Effector memory CD4-positive, alpha-beta T cell (primary cell): ENCODE data around the gene COA6.
A peak's percentile ranks its signal among the peaks of the same experiment; 100 is the strongest.

ENCODE experiments used
- DNase-seq, 3 donors: peaks; one replicate each; pipeline ENCODE4 v3.0.0-alpha.2; 2020
- H3K27ac ChIP-seq: 2 replicates; pipeline ENCODE4 v1.7.0; 2013; ENCODE audit warnings: mild to moderate bottlenecking, low read length, moderate library complexity; ENCODE audit not compliant: insufficient read depth, poor library complexity, severe bottlenecking
- H3K27me3 ChIP-seq: replicated peaks from 2 replicates; pipeline ENCODE4 v1.7.0; 2013; ENCODE audit warnings: mild to moderate bottlenecking, low read length; ENCODE audit not compliant: insufficient read depth, control insufficient read depth, poor library complexity, severe bottlenecking
- H3K36me3 ChIP-seq: 2 replicates; pipeline ENCODE4 v1.7.0; 2013; ENCODE audit warnings: mild to moderate bottlenecking, low read length, moderate library complexity; ENCODE audit not compliant: control insufficient read depth, insufficient read depth
- H3K4me1 ChIP-seq: 2 replicates; pipeline ENCODE4 v1.7.0; 2013; ENCODE audit warnings: low read length, mild to moderate bottlenecking; ENCODE audit not compliant: control insufficient read depth, insufficient read depth, poor library complexity, severe bottlenecking
- H3K4me3 ChIP-seq: 2 replicates; pipeline ENCODE4 v1.7.0; 2013; ENCODE audit warnings: low read length, low read depth, mild to moderate bottlenecking; ENCODE audit not compliant: insufficient read depth, poor library complexity, severe bottlenecking
- H3K9me3 ChIP-seq: 2 replicates; pipeline ENCODE4 v1.7.0; 2013; ENCODE audit warnings: mild to moderate bottlenecking, low read length, moderate library complexity; ENCODE audit not compliant: control insufficient read depth
- total RNA-seq, 3 donors: gene quantifications; one replicate each; lab custom pipeline; 2026; lab: John Stamatoyannopoulos, UW

COA6 gene
- total RNA-seq = 4.4 to 8.3 (median 5.2) reads per million in 3 donors

- Histone ChIP-seq H3K4me1 (peaks cover 15% of the 10 kb centered on the region), H3K36me3 (peaks cover 19% of the 10 kb centered on the region), H3K4me3 (peak within 1 kb of the TSS; percentile 89), H3K27me3 (no peaks in the 10 kb centered on the region), H3K27ac (peak within 1 kb of the TSS; percentile 93), H3K9me3 (no peaks in the 10 kb centered on the region)
- DNase-seq = peak; percentile 74 to 83 (median 81)
Measured at GRCh38 chr1:234373064-234373958, at the start of gene COA6. Gene COA6, plus strand, starts transcription at chr1:234373456. Its CDS starts 11 bp downstream, at chr1:234373467.

DNA sequence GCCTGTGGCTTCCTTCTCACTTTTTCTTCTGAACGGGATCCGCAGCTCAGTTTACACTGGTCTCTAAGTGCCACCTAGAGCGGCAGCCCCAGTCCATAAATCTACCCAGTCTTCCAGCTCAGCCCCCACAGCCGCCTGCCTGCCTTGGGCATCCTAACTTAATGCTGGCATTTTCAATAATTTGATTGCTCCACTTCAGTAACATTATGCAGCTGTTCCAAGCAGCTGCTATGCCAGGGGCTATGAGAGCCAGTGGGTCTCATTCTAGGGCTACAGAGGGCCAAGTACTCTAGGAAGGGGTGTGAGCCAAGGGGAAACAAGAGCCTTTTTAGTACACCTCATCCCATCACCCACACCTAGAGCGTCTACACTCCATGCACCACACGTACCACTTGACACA is 48.4 kb upstream of the COA6 start:
- Histone ChIP-seq H3K9me3 (no peaks in the 10 kb centered on the region), H3K4me3 (no peak overlapping the region), H3K27ac (no peak overlapping the region), H3K4me1 (no peaks in the 10 kb centered on the region), H3K36me3 (no peaks in the 10 kb centered on the region), H3K27me3 (no peaks in the 10 kb centered on the region)
- DNase-seq = no peak

GRCh38 chr1:234325878-234326496 is 47.3 kb upstream of the COA6 start:
- no peak for DNase-seq
- H3K27me3 ChIP-seq = no peaks in the 10 kb centered on the region
- H3K36me3 ChIP-seq = no peaks in the 10 kb centered on the region
- H3K9me3 ChIP-seq = no peaks in the 10 kb centered on the region
- H3K4me3 ChIP-seq = peak overlapping the region; percentile 73
- H3K4me1 ChIP-seq = no peaks in the 10 kb centered on the region
- peak overlapping the region; percentile 44 for H3K27ac ChIP-seq

GRCh38 chr1:234326497-234327366 is 46.5 kb upstream of the COA6 start:
- Histone ChIP-seq H3K4me3 (peak overlapping the region; percentile 73), H3K36me3 (no peaks in the 10 kb centered on the region)
- DNase-seq = peak; percentile 10 to 52 (median 31)

DNA sequence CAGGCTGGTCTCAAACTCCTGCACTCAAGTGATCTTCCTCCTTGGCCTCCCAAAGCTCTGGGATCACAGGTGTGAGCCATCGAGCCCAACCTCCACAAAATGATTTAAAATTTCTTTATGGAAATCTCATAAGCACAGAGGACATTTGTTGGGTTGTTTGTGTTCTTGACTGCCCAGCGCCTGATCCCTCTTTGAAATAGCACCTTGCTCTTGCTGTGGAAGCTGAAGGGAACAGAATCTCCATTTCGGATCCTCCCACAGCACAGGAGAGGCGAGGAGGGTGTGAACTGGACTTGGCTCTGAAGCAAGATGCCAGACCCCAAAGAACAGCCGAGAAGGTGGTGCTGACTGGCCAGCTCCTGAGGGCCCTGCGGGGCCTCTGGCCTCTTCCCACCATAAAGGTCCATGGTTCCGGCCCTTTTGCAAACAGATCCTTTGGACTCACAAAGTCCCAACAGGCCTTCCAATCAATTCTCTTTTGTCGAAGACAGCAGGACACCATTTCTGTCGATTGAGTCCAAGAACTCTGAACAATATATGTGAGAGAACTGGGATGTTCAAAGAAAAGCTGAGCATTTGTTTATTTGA is 45.6 kb upstream of the COA6 start:
- DNase-seq = no peak
- Histone ChIP-seq H3K4me1 (no peaks in the 10 kb centered on the region), H3K4me3 (no peak overlapping the region), H3K27ac (no peak overlapping the region), H3K27me3 (no peaks in the 10 kb centered on the region), H3K36me3 (no peaks in the 10 kb centered on the region), H3K9me3 (no peaks in the 10 kb centered on the region)

More at GRCh38 chr1:234326497-234327366, 46.5 kb upstream of the COA6 start:
- no peaks in the 10 kb centered on the region for H3K9me3 ChIP-seq
- H3K27ac ChIP-seq = peak overlapping the region; percentile 44
- no peaks in the 10 kb centered on the region for H3K4me1 ChIP-seq
- no peaks in the 10 kb centered on the region for H3K27me3 ChIP-seq

DNA sequence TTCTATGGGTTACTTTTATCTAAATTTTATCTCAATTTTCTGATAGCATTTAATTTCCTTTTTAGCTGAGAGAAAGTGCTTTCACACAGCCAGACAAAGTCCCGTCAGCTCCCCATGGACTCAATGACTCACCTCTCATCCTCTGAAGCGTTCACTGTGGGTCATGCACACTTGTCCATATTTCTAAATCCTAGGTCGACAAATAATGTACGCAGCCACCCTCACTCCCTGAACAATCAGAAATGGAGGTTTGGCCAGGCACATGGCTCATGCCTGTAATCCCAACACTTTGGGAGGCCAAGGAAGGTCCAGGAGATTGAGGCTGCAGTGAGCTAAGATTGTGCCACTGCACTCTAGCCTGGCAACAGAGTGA is 42.4 kb upstream of the COA6 start:
- Histone ChIP-seq H3K27ac (no peak overlapping the region), H3K4me1 (no peaks in the 10 kb centered on the region), H3K36me3 (no peaks in the 10 kb centered on the region), H3K4me3 (no peak overlapping the region), H3K9me3 (no peaks in the 10 kb centered on the region), H3K27me3 (no peaks in the 10 kb centered on the region)
- no peak for DNase-seq

- no peaks in the 10 kb centered on the region for H3K4me1 ChIP-seq
- no peak overlapping the region for H3K4me3 ChIP-seq
- H3K9me3 ChIP-seq = no peaks in the 10 kb centered on the region
- no peaks in the 10 kb centered on the region for H3K27me3 ChIP-seq
- no peak for DNase-seq
- no peak overlapping the region for H3K27ac ChIP-seq
- H3K36me3 ChIP-seq = no peaks in the 10 kb centered on the region
Measured at GRCh38 chr1:234331507-234331906, 41.7 kb upstream of the COA6 start.

DNA sequence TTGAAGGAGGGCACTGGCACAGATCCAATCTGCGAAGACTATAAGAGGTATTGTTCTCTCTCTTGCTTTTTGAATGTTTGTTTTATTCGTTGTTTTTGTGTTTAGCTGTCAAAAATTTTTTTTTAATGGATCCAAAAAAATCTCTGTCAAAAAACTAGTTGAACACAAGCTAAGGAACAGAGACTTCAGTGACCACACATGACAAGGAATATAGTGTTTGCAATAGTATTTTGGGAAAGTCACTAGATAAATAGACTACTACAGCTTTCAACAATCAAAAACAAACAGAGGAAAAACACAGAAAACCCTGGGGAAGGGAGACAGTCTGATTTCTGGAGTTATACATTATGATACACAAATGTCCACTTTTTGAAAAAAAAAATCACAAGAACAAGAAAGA is 36.9 kb upstream of the COA6 start:
- Histone ChIP-seq H3K27me3 (no peaks in the 10 kb centered on the region), H3K4me3 (no peak overlapping the region), H3K36me3 (no peaks in the 10 kb centered on the region), H3K4me1 (no peaks in the 10 kb centered on the region), H3K27ac (no peak overlapping the region), H3K9me3 (no peaks in the 10 kb centered on the region)
- no peak for DNase-seq

DNA sequence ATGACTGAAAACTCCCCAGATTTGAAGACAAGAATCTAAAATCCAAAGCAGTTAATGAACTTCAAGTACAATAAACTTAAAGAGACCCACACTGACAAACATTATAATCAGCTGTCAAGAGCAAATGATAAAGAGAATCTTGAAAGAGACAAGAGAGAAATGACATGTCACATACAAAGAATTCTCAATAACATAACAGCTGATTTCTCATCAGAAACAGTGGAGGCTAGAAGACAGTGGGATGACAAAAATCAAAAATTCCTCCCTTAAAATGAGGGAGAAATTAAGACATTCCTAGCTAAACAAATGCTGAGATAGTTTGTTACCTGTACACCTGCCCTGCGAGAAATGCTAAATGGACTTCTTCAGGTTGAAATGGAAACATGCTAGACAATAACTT is 36.0 kb upstream of the COA6 start:
- Histone ChIP-seq H3K4me1 (no peaks in the 10 kb centered on the region), H3K9me3 (no peaks in the 10 kb centered on the region), H3K27me3 (no peaks in the 10 kb centered on the region), H3K36me3 (no peaks in the 10 kb centered on the region), H3K27ac (no peak overlapping the region), H3K4me3 (no peak overlapping the region)
- no peak for DNase-seq
